HepG2 (cell line): Measurements from ENCODE around the gene RING1. TPM values are rescaled to one million over a fixed set of nuclear protein-coding genes. Genes with fewer than 3 reads are reported as not detected.

Experiments
- ATF1 ChIP-seq: IDR thresholded peaks from 2 replicates; pipeline ENCODE4 v1.6.1; 2016; ENCODE audit warnings: mild to moderate bottlenecking, control low read depth
- BCL6 ChIP-seq: IDR thresholded peaks from 2 replicates; pipeline ENCODE4 v1.6.1; 2016; ENCODE audit warnings: missing genetic modification reagents, missing compliant biosample characterization
- FOXC1 ChIP-seq: sonication (generic); formaldehyde crosslinking; IDR thresholded peaks from 2 replicates; pipeline ENCODE4 v1.8.0; 2022; ENCODE audit warnings: mild to moderate bottlenecking, missing genetic modification reagents, borderline replicate concordance
- HNF4A ChIP-seq: sonication (generic); formaldehyde crosslinking; IDR thresholded peaks from 2 replicates; pipeline ENCODE4 v1.4.0; 2020; ENCODE audit warnings: missing genetic modification reagents
- PPARG ChIP-seq: conservative IDR thresholded peaks from 2 replicates; pipeline ENCODE4 v1.6.1; 2016; ENCODE audit warnings: missing biosample characterization, missing genetic modification reagents
- SIX1 ChIP-seq: sonication (generic); formaldehyde crosslinking; IDR thresholded peaks from 2 replicates; pipeline ENCODE4 v1.4.0; 2020; ENCODE audit warnings: missing genetic modification reagents, borderline replicate concordance
- SRF ChIP-seq: IDR thresholded peaks from 2 replicates; pipeline ENCODE4 v1.6.1; 2011; ENCODE audit warnings: mild to moderate bottlenecking, low read depth, low read length, moderate library complexity
- TCF7 ChIP-seq: sonication (generic); IDR thresholded peaks from 2 replicates; pipeline ENCODE4 v1.6.1; 2016; ENCODE audit warnings: antibody characterized with exemption, low read depth
- U2AF2 ChIP-seq: fragments of 200-400 bp; formaldehyde crosslinking; IDR thresholded peaks from 2 replicates; pipeline ENCODE4 v1.6.1; 2017; ENCODE audit warnings: low read depth, mild to moderate bottlenecking, low read length
- ZBTB7B ChIP-seq: sonication (generic); formaldehyde crosslinking; IDR thresholded peaks from 2 replicates; pipeline ENCODE4 v1.4.0; 2020; ENCODE audit warnings: missing genetic modification reagents
- ZNF138 ChIP-seq: sonication (generic); formaldehyde crosslinking; IDR thresholded peaks from 2 replicates; pipeline ENCODE4 v1.5.0; 2020; ENCODE audit warnings: mild to moderate bottlenecking, low read depth, missing genetic modification reagents
- ZNF30 ChIP-seq: sonication (generic); formaldehyde crosslinking; IDR thresholded peaks from 2 replicates; pipeline ENCODE4 v1.5.0; 2020; ENCODE audit warnings: mild to moderate bottlenecking, missing genetic modification reagents
- ZNF354B ChIP-seq: sonication (generic); formaldehyde crosslinking; IDR thresholded peaks from 2 replicates; pipeline ENCODE4 v1.8.0; 2022; ENCODE audit warnings: mild to moderate bottlenecking, missing genetic modification reagents
- ZNF782 ChIP-seq: sonication (generic); formaldehyde crosslinking; IDR thresholded peaks from 2 replicates; pipeline ENCODE4 v1.4.0; 2020; ENCODE audit warnings: missing genetic modification reagents, mild to moderate bottlenecking, borderline replicate concordance
- polyA plus RNA-seq, 8 experiments: library from polyadenylated mRNA; depleted of rRNA in 3 of 8; stranded (reverse) in 7 of 8; unstranded in 1 of 8; fragments of >200 nt; fragmentation: Illumina TruSeq in 4 of 8; extraction: Trizol in 4 of 8; gene quantifications; 2 replicates each; pipeline versions ENCODE4 v1.2.1 to v1.2.3, GENCODE V29; 2011 to 2016; ENCODE audit warnings: low read depth in 4 of 8, missing spikeins in 1 of 8, mixed read lengths in 1 of 8; ENCODE audit not compliant: insufficient read depth in 1 of 8
- total RNA-seq, 5 experiments: library from RNA; depleted of rRNA; stranded (reverse); fragments of >200 nt; fragmentation: Illumina TruSeq; extraction: Trizol; gene quantifications; 2 replicates each; pipeline ENCODE4 v1.2.3, GENCODE V29; 2016; ENCODE audit warnings: low read depth in 1 of 5
- TF ChIP-seq, protein P1 (sequence below): sonication (generic); formaldehyde crosslinking; IDR thresholded peaks from 2 replicates; pipeline ENCODE4 v1.5.0; 2020; ENCODE audit warnings: missing genetic modification reagents, mild to moderate bottlenecking, borderline replicate concordance
- TF ChIP-seq, protein P2 (sequence below): sonication (generic); formaldehyde crosslinking; IDR thresholded peaks from 2 replicates; pipeline ENCODE4 v1.8.0; 2022; ENCODE audit warnings: missing genetic modification reagents, mild to moderate bottlenecking, moderate library complexity, borderline replicate concordance
- TF ChIP-seq, protein P3 (sequence below), 2 experiments: sonication (generic) in 1 of 2; formaldehyde crosslinking in 1 of 2; IDR thresholded peaks; 2 replicates each; pipeline versions ENCODE4 v1.6.1 to v1.9.0; 2014 to 2022; ENCODE audit warnings: antibody characterized with exemption in 1 of 2, borderline replicate concordance in 1 of 2, inconsistent platforms in 1 of 2, low read depth in 1 of 2, missing genetic modification reagents in 1 of 2
- TF ChIP-seq, protein P4 (sequence below): sonication (generic); formaldehyde crosslinking; IDR thresholded peaks from 2 replicates; pipeline ENCODE4 v1.4.0; 2020; ENCODE audit warnings: missing genetic modification reagents

Gene RING1
- total and polyA plus RNA-seq, 2 of the 13 experiments (the other 11 are each of a cell fraction or from before 2014, with no cell fraction given) = 23.9 to 33.6 TPM

DNA sequence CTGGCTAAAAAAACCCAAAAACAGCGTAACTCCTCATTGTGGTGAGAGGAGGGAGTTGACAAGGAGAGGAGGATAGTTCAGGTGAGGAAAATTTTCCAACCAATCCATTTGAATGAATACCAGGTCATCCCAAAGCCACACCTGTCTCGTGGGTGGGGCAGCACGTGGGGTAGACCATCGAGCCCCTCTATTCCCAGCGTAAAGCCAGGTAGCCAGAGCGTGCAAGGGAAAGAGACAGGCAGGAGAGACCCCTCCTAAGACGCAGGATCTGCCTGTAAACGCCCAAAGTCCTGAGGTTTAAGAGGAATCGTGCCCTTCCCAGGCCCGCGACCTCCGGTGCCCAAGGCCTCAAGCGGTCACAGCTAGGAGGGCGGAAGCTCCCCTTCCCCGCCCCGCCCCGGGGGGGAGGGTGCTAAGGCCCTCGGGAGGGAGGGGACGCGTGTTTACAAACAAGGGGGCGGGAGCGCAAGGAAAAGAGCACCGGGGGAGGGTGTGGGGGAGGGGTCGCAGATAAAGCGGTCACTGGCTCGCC, 8.5 kb upstream of the RING1 start (continued):
- TF ChIP-seq U2AF2 = no peak
- TF ChIP-seq BCL6 (CRISPR knock-in tag) = peak; percentile 55; the same call in 1 of the 2 replicates
- TF ChIP-seq SIX1 (CRISPR knock-in tag) = no peak
- TF ChIP-seq ZNF138 = peak; percentile 76; the same call in 1 of the 2 replicates
- TF ChIP-seq, protein P1, sequence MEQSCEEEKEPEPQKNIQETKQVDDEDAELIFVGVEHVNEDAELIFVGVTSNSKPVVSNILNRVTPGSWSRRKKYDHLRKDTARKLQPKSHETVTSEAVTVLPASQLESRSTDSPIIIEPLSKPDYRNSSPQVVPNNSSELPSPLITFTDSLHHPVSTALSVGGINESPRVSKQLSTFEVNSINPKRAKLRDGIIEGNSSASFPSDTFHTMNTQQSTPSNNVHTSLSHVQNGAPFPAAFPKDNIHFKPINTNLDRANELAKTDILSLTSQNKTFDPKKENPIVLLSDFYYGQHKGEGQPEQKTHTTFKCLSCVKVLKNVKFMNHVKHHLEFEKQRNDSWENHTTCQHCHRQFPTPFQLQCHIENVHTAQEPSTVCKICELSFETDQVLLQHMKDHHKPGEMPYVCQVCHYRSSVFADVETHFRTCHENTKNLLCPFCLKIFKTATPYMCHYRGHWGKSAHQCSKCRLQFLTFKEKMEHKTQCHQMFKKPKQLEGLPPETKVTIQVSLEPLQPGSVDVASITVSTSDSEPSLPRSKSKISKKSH (CRISPR knock-in tag) = 0 out of 2 replicates have a peak, but pooled peaks have one; percentile 89
- no peak for TF ChIP-seq SRF
- peak; percentile 50 for TF ChIP-seq HNF4A (CRISPR knock-in tag)
- no peak for TF ChIP-seq ATF1 (CRISPR knock-in tag)
- TF ChIP-seq, protein P2, sequence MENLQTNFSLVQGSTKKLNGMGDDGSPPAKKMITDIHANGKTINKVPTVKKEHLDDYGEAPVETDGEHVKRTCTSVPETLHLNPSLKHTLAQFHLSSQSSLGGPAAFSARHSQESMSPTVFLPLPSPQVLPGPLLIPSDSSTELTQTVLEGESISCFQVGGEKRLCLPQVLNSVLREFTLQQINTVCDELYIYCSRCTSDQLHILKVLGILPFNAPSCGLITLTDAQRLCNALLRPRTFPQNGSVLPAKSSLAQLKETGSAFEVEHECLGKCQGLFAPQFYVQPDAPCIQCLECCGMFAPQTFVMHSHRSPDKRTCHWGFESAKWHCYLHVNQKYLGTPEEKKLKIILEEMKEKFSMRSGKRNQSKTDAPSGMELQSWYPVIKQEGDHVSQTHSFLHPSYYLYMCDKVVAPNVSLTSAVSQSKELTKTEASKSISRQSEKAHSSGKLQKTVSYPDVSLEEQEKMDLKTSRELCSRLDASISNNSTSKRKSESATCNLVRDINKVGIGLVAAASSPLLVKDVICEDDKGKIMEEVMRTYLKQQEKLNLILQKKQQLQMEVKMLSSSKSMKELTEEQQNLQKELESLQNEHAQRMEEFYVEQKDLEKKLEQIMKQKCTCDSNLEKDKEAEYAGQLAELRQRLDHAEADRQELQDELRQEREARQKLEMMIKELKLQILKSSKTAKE (CRISPR knock-in tag) = 0 out of 2 replicates have a peak, but pooled peaks have one; percentile 77
- TF ChIP-seq ZNF30 (CRISPR knock-in tag) = 0 out of 2 replicates have a peak, but pooled peaks have one; percentile 60
- TF ChIP-seq FOXC1 (CRISPR knock-in tag) = 0 out of 2 replicates have a peak, but pooled peaks have one; percentile 86
- TF ChIP-seq, protein P3, sequence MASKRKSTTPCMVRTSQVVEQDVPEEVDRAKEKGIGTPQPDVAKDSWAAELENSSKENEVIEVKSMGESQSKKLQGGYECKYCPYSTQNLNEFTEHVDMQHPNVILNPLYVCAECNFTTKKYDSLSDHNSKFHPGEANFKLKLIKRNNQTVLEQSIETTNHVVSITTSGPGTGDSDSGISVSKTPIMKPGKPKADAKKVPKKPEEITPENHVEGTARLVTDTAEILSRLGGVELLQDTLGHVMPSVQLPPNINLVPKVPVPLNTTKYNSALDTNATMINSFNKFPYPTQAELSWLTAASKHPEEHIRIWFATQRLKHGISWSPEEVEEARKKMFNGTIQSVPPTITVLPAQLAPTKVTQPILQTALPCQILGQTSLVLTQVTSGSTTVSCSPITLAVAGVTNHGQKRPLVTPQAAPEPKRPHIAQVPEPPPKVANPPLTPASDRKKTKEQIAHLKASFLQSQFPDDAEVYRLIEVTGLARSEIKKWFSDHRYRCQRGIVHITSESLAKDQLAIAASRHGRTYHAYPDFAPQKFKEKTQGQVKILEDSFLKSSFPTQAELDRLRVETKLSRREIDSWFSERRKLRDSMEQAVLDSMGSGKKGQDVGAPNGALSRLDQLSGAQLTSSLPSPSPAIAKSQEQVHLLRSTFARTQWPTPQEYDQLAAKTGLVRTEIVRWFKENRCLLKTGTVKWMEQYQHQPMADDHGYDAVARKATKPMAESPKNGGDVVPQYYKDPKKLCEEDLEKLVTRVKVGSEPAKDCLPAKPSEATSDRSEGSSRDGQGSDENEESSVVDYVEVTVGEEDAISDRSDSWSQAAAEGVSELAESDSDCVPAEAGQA (IDR thresholded peaks at IDR 0.05; ENCODE audit: low read depth) = no peak
- TF ChIP-seq, protein P3 (CRISPR knock-in tag; IDR thresholded peaks at IDR 0.05; ENCODE audit: borderline replicate concordance) = no peak
- TF ChIP-seq, protein P4, sequence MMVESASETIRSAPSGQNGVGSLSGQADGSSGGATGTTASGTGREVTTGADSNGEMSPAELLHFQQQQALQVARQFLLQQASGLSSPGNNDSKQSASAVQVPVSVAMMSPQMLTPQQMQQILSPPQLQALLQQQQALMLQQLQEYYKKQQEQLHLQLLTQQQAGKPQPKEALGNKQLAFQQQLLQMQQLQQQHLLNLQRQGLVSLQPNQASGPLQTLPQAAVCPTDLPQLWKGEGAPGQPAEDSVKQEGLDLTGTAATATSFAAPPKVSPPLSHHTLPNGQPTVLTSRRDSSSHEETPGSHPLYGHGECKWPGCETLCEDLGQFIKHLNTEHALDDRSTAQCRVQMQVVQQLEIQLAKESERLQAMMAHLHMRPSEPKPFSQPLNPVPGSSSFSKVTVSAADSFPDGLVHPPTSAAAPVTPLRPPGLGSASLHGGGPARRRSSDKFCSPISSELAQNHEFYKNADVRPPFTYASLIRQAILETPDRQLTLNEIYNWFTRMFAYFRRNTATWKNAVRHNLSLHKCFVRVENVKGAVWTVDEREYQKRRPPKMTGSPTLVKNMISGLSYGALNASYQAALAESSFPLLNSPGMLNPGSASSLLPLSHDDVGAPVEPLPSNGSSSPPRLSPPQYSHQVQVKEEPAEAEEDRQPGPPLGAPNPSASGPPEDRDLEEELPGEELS = peak; percentile 99
- TF ChIP-seq ZNF782 (CRISPR knock-in tag) = peak; percentile 66; the same call in 1 of the 2 replicates
- no peak; the same call in 1 of the 2 replicates for TF ChIP-seq ZNF354B
- TF ChIP-seq TCF7 = no peak
- peak; percentile 34 for TF ChIP-seq PPARG (CRISPR knock-in tag)
- peak; percentile 56; the same call in 1 of the 2 replicates for TF ChIP-seq ZBTB7B
